Activated naive CD8-positive, alpha-beta T cell treated with anti-CD3 and anti-CD28 coated beads, Interleukin-2, amount 50 U/mL, for 24 hours (primary cell): ENCODE results near the gene HYCC1.
"Not testable (repeated sequence)": the region's sequence is repeated elsewhere in the genome, so short reads cannot be mapped to it uniquely, and the experiment has no call there.

Experiments used
- ATAC-seq: fragments of 150-1000 bp; cut with Tn5 transposase; one replicate; pipeline ENCODE4 v1.10.0; 2021
- DNase-seq: peaks from one replicate; pipeline ENCODE4 v3.0.0; 2021
- H3K27ac Mint-ChIP-seq: one replicate; pipeline ENCODE4 v1.8.0; 2021; ENCODE audit warnings: mild to moderate bottlenecking, mixed read lengths
- H3K27me3 Mint-ChIP-seq: one replicate; pipeline ENCODE4 v1.8.0; 2021; ENCODE audit warnings: mixed read lengths
- H3K36me3 Mint-ChIP-seq: one replicate; pipeline ENCODE4 v1.8.0; 2021; ENCODE audit warnings: low read depth, mixed read lengths
- H3K4me1 Mint-ChIP-seq: one replicate; pipeline ENCODE4 v1.8.0; 2021; ENCODE audit warnings: mixed read lengths
- H3K4me3 Mint-ChIP-seq: one replicate; pipeline ENCODE4 v1.8.0; 2021; ENCODE audit warnings: mild to moderate bottlenecking, moderate library complexity, mixed read lengths
- H3K9me3 Mint-ChIP-seq: one replicate; pipeline ENCODE4 v1.8.0; 2021; ENCODE audit warnings: mixed read lengths

Gene HYCC1

GRCh38 chr7:22980422-22980821, 33.5 kb downstream of the HYCC1 start:
- DNase-seq = no peak
- H3K4me3 Mint-ChIP-seq = no peak overlapping the region
- ATAC-seq = no peak
- no peaks in the 10 kb centered on the region for H3K27me3 Mint-ChIP-seq
- no peaks in the 10 kb centered on the region for H3K9me3 Mint-ChIP-seq
- peaks cover 8% of the 10 kb centered on the region for H3K4me1 Mint-ChIP-seq
- no peak overlapping the region for H3K27ac Mint-ChIP-seq
- peaks cover 12% of the 10 kb centered on the region for H3K36me3 Mint-ChIP-seq

GRCh38 chr7:22979861-22980260, 34.1 kb downstream of the HYCC1 start:
- no peaks in the 10 kb centered on the region for H3K27me3 Mint-ChIP-seq
- H3K36me3 Mint-ChIP-seq = peaks cover 14% of the 10 kb centered on the region
- H3K4me1 Mint-ChIP-seq = peaks cover 8% of the 10 kb centered on the region
- ATAC-seq (no peak), DNase-seq (no peak)
- no peak overlapping the region for H3K4me3 Mint-ChIP-seq
- no peak overlapping the region for H3K27ac Mint-ChIP-seq
- no peaks in the 10 kb centered on the region for H3K9me3 Mint-ChIP-seq

- Mint-ChIP-seq H3K36me3 (peaks cover 20% of the 10 kb centered on the region), H3K4me3 (no peak overlapping the region), H3K27me3 (no peaks in the 10 kb centered on the region), H3K4me1 (peaks cover 10% of the 10 kb centered on the region), H3K27ac (no peak overlapping the region), H3K9me3 (no peaks in the 10 kb centered on the region)
- ATAC-seq = no peak
- DNase-seq = no peak
Observed at GRCh38 chr7:22979251-22979650, 34.7 kb downstream of the HYCC1 start.

- H3K9me3 Mint-ChIP-seq, H3K4me1 Mint-ChIP-seq, H3K27me3 Mint-ChIP-seq, DNase-seq, H3K4me3 Mint-ChIP-seq, ATAC-seq: not testable (repeated sequence)
- peaks cover 26% of the 10 kb centered on the region for H3K36me3 Mint-ChIP-seq
- H3K27ac Mint-ChIP-seq = peak overlapping the region; percentile 23
Observed at GRCh38 chr7:22974636-22975035, 39.3 kb downstream of the HYCC1 start.

GRCh38 chr7:22972207-22972606, 41.7 kb downstream of the HYCC1 start:
- no peak overlapping the region for H3K4me3 Mint-ChIP-seq
- ATAC-seq = no peak
- H3K4me1 Mint-ChIP-seq = peaks cover 2% of the 10 kb centered on the region
- no peaks in the 10 kb centered on the region for H3K9me3 Mint-ChIP-seq
- H3K27me3 Mint-ChIP-seq = no peaks in the 10 kb centered on the region
- H3K27ac Mint-ChIP-seq = no peak overlapping the region
- peaks cover 32% of the 10 kb centered on the region for H3K36me3 Mint-ChIP-seq
- DNase-seq = no peak

- H3K36me3 Mint-ChIP-seq = peaks cover 14% of the 10 kb centered on the region
- DNase-seq = no peak
- no peak for ATAC-seq
- H3K9me3 Mint-ChIP-seq = no peaks in the 10 kb centered on the region
- H3K27me3 Mint-ChIP-seq = no peaks in the 10 kb centered on the region
- H3K4me1 Mint-ChIP-seq = no peaks in the 10 kb centered on the region
- no peak overlapping the region for H3K27ac Mint-ChIP-seq
- H3K4me3 Mint-ChIP-seq = no peak overlapping the region
Observed at GRCh38 chr7:22969010-22969431, 44.9 kb downstream of the HYCC1 start.
